Endothelial cell of umbilical vein (primary cell): ENCODE results near the gene NR1H2. TPM values are rescaled to one million over a fixed set of nuclear protein-coding genes. Genes with fewer than 3 reads are reported as not detected.

Source experiments
- BruUV-seq: library from RNA; stranded (reverse); fragments of 400-500 nt; replicated peaks from 2 replicates; lab custom pipeline; 2021; lab: Mats Ljungman, UMichigan
- CTCF ChIA-PET: fragments of 300-600, 350-600 bp; sonication (Branson Sonifier 250); formaldehyde crosslinking; loops from one replicate; lab custom pipeline; 2021; ENCODE audit warnings: antibody characterized with exemption, inconsistent platforms; lab: Charles Lee
- POLR2A ChIA-PET: fragments of 300-600, 350-600 bp; sonication (Branson Sonifier 250); formaldehyde crosslinking; loops from one replicate; lab custom pipeline; 2021; ENCODE audit warnings: antibody characterized with exemption, inconsistent platforms; lab: Charles Lee
- DNase-seq: peaks from one replicate; pipeline ENCODE4 v3.0.0-alpha.2; 2011; ENCODE audit warnings: low read depth, low spot score
- FAIRE-seq: peaks from 2 replicates; lab custom pipeline; 2011; peaks lifted over from hg19 to GRCh38; lab: Jason Lieb, UNC
- H2AFZ ChIP-seq: 2 replicates; pipeline ENCODE4 v1.6.0; 2012; ENCODE audit warnings: low read depth, low read length, control low read depth, inconsistent platforms
- H3K27ac ChIP-seq: 2 replicates; pipeline ENCODE4 v1.5.1; 2011; ENCODE audit warnings: low read depth, mild to moderate bottlenecking, control low read depth, low read length, moderate library complexity; ENCODE audit not compliant: insufficient read depth
- H3K27me3 ChIP-seq, 2 experiments: 2 replicates each; pipeline versions ENCODE4 v1.6.0 to v1.6.1; 2011; ENCODE audit warnings: low read length in 2 of 2, mixed read lengths in 1 of 2; ENCODE audit not compliant: control insufficient read depth in 2 of 2, insufficient read depth in 2 of 2
- H3K36me3 ChIP-seq, 2 experiments: 2 replicates in 1 of 2; 3 replicates in 1 of 2; pipeline ENCODE4 v1.5.1; 2011; ENCODE audit warnings: low read length in 2 of 2, mild to moderate bottlenecking in 1 of 2, moderate library complexity in 1 of 2; ENCODE audit not compliant: control insufficient read depth in 2 of 2, insufficient read depth in 2 of 2; ENCODE audit errors: extremely low read depth in 1 of 2
- H3K4me1 ChIP-seq: 3 replicates; pipeline ENCODE4 v1.5.1; 2011; ENCODE audit warnings: mild to moderate bottlenecking, low read length; ENCODE audit not compliant: control insufficient read depth, insufficient read depth; ENCODE audit errors: extremely low read depth
- H3K4me2 ChIP-seq: 2 replicates; pipeline ENCODE4 v1.6.1; 2011; ENCODE audit warnings: low read length, control low read depth, mixed read lengths; ENCODE audit not compliant: insufficient read depth
- H3K4me3 ChIP-seq, 3 experiments: fragments of 200-600 bp in 1 of 3; sonication (generic), shearing (Covaris generic) in 1 of 3; replicated peaks in 1 of 3; 2 replicates each; pipeline ENCODE4 v1.5.1; 2011 to 2016; ENCODE audit warnings: control low read depth in 3 of 3, low read length in 3 of 3, mild to moderate bottlenecking in 2 of 3, inconsistent platforms in 1 of 3, low read depth in 1 of 3, moderate library complexity in 1 of 3; ENCODE audit not compliant: insufficient read depth in 1 of 3
- H3K79me2 ChIP-seq: 2 replicates; pipeline ENCODE4 v1.6.0; 2012; ENCODE audit warnings: low read length, inconsistent platforms; ENCODE audit not compliant: control insufficient read depth, insufficient read depth
- H3K9ac ChIP-seq: replicated peaks from 2 replicates; pipeline ENCODE3; 2011; ENCODE audit warnings: low read length, control low read depth; ENCODE audit not compliant: insufficient read depth; ENCODE audit errors: extremely low read depth
- H3K9me1 ChIP-seq: replicated peaks from 3 replicates; pipeline ENCODE4 v1.6.0; 2011; ENCODE audit warnings: mild to moderate bottlenecking, low read length; ENCODE audit not compliant: control insufficient read depth, insufficient read depth; ENCODE audit errors: extremely low read depth
- H3K9me3 ChIP-seq: replicated peaks from 2 replicates; pipeline ENCODE4 v1.5.1; 2012; ENCODE audit warnings: low read length, inconsistent platforms; ENCODE audit not compliant: control insufficient read depth, insufficient read depth
- H4K20me1 ChIP-seq: replicated peaks from 2 replicates; pipeline ENCODE3; 2011; ENCODE audit warnings: mild to moderate bottlenecking, low read length; ENCODE audit not compliant: control insufficient read depth, insufficient read depth; ENCODE audit errors: extremely low read depth
- CTCF ChIP-seq, 2 donors: IDR thresholded peaks; 1 replicate in 1 of 2; 2 replicates in 1 of 2; pipeline ENCODE4 v1.5.1; 2011; ENCODE audit warnings: low read length in 2 of 2, mild to moderate bottlenecking in 2 of 2, moderate library complexity in 2 of 2, control low read depth in 1 of 2, inconsistent platforms in 1 of 2, low read depth in 1 of 2; ENCODE audit not compliant: insufficient read depth in 1 of 2; ENCODE audit errors: extremely low read depth in 1 of 2
- EZH2 ChIP-seq: IDR thresholded peaks from 2 replicates; pipeline ENCODE4 v1.6.1; 2012; ENCODE audit warnings: borderline replicate concordance, low read depth, mild to moderate bottlenecking, moderate library complexity, low read length, inconsistent platforms; ENCODE audit not compliant: severe bottlenecking
- FOS ChIP-seq: IDR thresholded peaks from 2 replicates; pipeline ENCODE4 v1.6.1; 2011; ENCODE audit warnings: mild to moderate bottlenecking, low read length, moderate library complexity, borderline replicate concordance; ENCODE audit not compliant: insufficient read depth
- GATA2 ChIP-seq: IDR thresholded peaks from 2 replicates; pipeline ENCODE4 v1.7.0; 2011; ENCODE audit warnings: low read depth, mild to moderate bottlenecking, moderate library complexity, mixed read lengths, low read length; ENCODE audit not compliant: insufficient read length, insufficient read depth
- JUN ChIP-seq: IDR thresholded peaks from 2 replicates; pipeline ENCODE4 v1.6.1; 2011; ENCODE audit warnings: borderline replicate concordance, low read depth; ENCODE audit not compliant: insufficient read length, insufficient read depth
- MAX ChIP-seq: IDR thresholded peaks from 2 replicates; pipeline ENCODE4 v1.6.1; 2011; ENCODE audit not compliant: insufficient read depth, insufficient read length
- MYC ChIP-seq: IDR thresholded peaks from one replicate; pipeline ENCODE4 v1.6.1; 2011; ENCODE audit warnings: mild to moderate bottlenecking, low read depth, low read length
- POLR2A ChIP-seq: IDR thresholded peaks from 2 replicates; pipeline ENCODE4 v1.6.1; 2012; ENCODE audit warnings: low read depth, mild to moderate bottlenecking, control low read depth, low read length
- POLR2AphosphoS5 ChIP-seq: IDR thresholded peaks from 2 replicates; pipeline ENCODE4 v1.6.1; 2012; ENCODE audit warnings: low read depth, mild to moderate bottlenecking, control low read depth, low read length, moderate library complexity; ENCODE audit not compliant: insufficient read depth
- dilution Hi-C: fragments of 300-500 bp; cut with MboI; formaldehyde crosslinking; loops from one replicate; pipeline ENCODE4 v1.15.0; 2019; ENCODE audit warnings: low sequenced_read_pairs; ENCODE audit not compliant: extremely low pct_ligation_motif_present
- intact Hi-C: fragments of 100-400 bp; cut with micrococcal nuclease; formaldehyde crosslinking; loops from one replicate; pipeline ENCODE4 v1.10.0; 2022
- polyA plus RNA-seq, 4 experiments: library from polyadenylated mRNA; depleted of rRNA in 3 of 4; stranded (reverse) in 3 of 4; unstranded in 1 of 4; fragments of >200 nt; gene quantifications; 2 replicates each; pipeline versions ENCODE4 v1.2.1 to v1.2.3, GENCODE V29; 2011 to 2012; ENCODE audit warnings: missing spikeins in 1 of 4
- total RNA-seq: library from RNA; stranded (reverse); gene quantifications from 2 replicates; pipeline ENCODE4 v1.2.3, GENCODE V29; 2021

The NR1H2 gene
- total and polyA plus RNA-seq, 2 donors (not counting 3 experiments of a cell fraction or from before 2014, with no cell fraction given) = 46.7 to 48.4 TPM

GRCh38 chr19:50420127-50420526 lies 43.9 kb downstream of the NR1H2 start:
- DNase-seq (no peak), FAIRE-seq (no peak)
- TF ChIP-seq MYC (no peak), POLR2A (no peak), CTCF (IDR thresholded peaks at IDR 0.05; ENCODE audit: extremely low read depth in 1 of 2, insufficient read depth in 1 of 2, low read depth in 1 of 2, low read length in 2 of 2) (no peak), FOS (no peak), MAX (no peak), JUN (no peak), GATA2 (no peak), POLR2AphosphoS5 (no peak), EZH2 (no peak)
- dilution Hi-C loops (no loop called here), intact Hi-C loops (no loop called here)
- no peaks in the 10 kb centered on the region for H3K79me2 ChIP-seq
- ChIA-PET POLR2A (no interaction called here), CTCF (interaction anchor here (1.6 kb wide), 1 partner anchor 52 kb away, joined by 3 read pairs; no protein-coding TSS in a partner anchor)
- no peaks in the 10 kb centered on the region for H3K9me1 ChIP-seq
- H3K4me2 ChIP-seq = no peak overlapping the region
- H3K27ac ChIP-seq = no peak overlapping the region
- no peaks in the 10 kb centered on the region for H3K36me3 ChIP-seq
- no peak overlapping the region for H2AFZ ChIP-seq
- H3K4me1 ChIP-seq = no peaks in the 10 kb centered on the region
- H4K20me1 ChIP-seq = no peaks in the 10 kb centered on the region
- H3K9ac ChIP-seq = no peak overlapping the region
- BruUV-seq = no TSS peak
- no peaks in the 10 kb centered on the region for H3K9me3 ChIP-seq
- no peak overlapping the region for H3K4me3 ChIP-seq
- H3K27me3 ChIP-seq = peaks cover 15 to 21% of the 10 kb centered on the region in 2 experiments
